GM23338 (cell line): Measurements from ENCODE around the gene MAP2K6.

Source experiments
- CTCF ChIP-seq, 2 experiments: fragments of 200-600 bp in 1 of 2; sonication (generic) in 1 of 2; conservative IDR thresholded peaks; 2 replicates each; pipeline versions ENCODE4 v1.5.1 to v1.6.1; 2016 to 2017; ENCODE audit warnings: antibody characterized with exemption in 2 of 2, low read depth in 2 of 2, mild to moderate bottlenecking in 2 of 2, moderate library complexity in 1 of 2
- EZH2 ChIP-seq: fragments of 200-600 bp; sonication (generic); IDR thresholded peaks from one replicate; pipeline ENCODE4 v1.8.0; 2017; ENCODE audit warnings: antibody characterized with exemption, mild to moderate bottlenecking, low read depth; ENCODE audit not compliant: unreplicated experiment
- JUNB ChIP-seq: IDR thresholded peaks from one replicate; pipeline ENCODE4 v1.6.1; 2016; ENCODE audit warnings: antibody characterized with exemption; ENCODE audit not compliant: unreplicated experiment
- POLR2AphosphoS5 ChIP-seq: IDR thresholded peaks from 2 replicates; pipeline ENCODE4 v1.6.1; 2016; ENCODE audit warnings: antibody characterized with exemption, low read depth
- REST ChIP-seq: IDR thresholded peaks from one replicate; pipeline ENCODE4 v1.6.1; 2018; ENCODE audit warnings: antibody characterized with exemption; ENCODE audit not compliant: unreplicated experiment

DNA sequence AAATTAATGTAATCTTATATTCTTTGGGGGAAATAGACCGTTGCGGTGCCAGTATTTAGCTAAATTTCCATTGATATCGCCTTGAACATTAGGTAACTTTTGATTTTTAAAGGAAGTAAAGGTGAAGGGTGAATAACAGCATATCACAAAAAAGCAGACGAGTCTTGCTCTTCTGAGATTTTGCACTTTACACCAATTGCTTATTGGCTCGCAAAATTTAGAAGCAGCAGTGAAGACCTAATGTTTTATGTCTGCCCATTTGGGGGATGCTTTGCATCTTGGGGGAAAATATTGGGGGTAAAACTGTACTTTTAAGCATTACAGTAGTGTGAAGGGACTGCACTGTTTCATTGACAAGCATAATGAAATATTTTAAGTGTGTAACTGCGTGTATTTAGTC lies 934 bp downstream of the MAP2K6 start:
- TF ChIP-seq CTCF (conservative IDR thresholded peaks at IDR 0.05; ENCODE audit: low read depth in 2 of 2) = no peak
- no peak for TF ChIP-seq POLR2AphosphoS5
- no peak for TF ChIP-seq JUNB
- TF ChIP-seq REST = no peak
- no peak for TF ChIP-seq EZH2
